GM21390 (cell line): ENCODE data around the gene RFC2.
A peak's percentile ranks its signal among the peaks of the same experiment; 100 is the strongest.
"Not testable (repeated sequence)": the region's sequence is repeated elsewhere in the genome, so short reads cannot be mapped to it uniquely, and the experiment has no call there.

ENCODE experiments used
- ATAC-seq: cut with Tn5 transposase; IDR thresholded peaks from one replicate; pipeline ENCODE4 v1.9.1; 2021; ENCODE audit not compliant: unreplicated experiment

Gene RFC2

GRCh38 chr7:74220229-74220628 is 34.0 kb downstream of the RFC2 start:
- ATAC-seq, result no peak

GRCh38 chr7:74219416-74219815 is 34.8 kb downstream of the RFC2 start:
- no peak for ATAC-seq

- ATAC-seq, result no peak
Observed at GRCh38 chr7:74218343-74218698, 35.9 kb downstream of the RFC2 start.

GRCh38 chr7:74217455-74218342 is 36.5 kb downstream of the RFC2 start:
- ATAC-seq, result peak; percentile 52

- no peak for ATAC-seq
Observed at GRCh38 chr7:74216361-74216761, 37.8 kb downstream of the RFC2 start.

GRCh38 chr7:74215921-74216320 is 38.3 kb downstream of the RFC2 start:
- ATAC-seq, result no peak

GRCh38 chr7:74214816-74215630 is 39.2 kb downstream of the RFC2 start:
- no peak for ATAC-seq

- ATAC-seq, result no peak
Observed at GRCh38 chr7:74212661-74213060, 41.5 kb downstream of the RFC2 start.

GRCh38 chr7:74208241-74208640 is 46.0 kb downstream of the RFC2 start:
- ATAC-seq, result not testable (repeated sequence)

GRCh38 chr7:74207586-74207985 is 46.6 kb downstream of the RFC2 start:
- ATAC-seq, result no peak

- ATAC-seq, result peak; percentile 39
Observed at GRCh38 chr7:74206589-74207120, 47.5 kb downstream of the RFC2 start.

- ATAC-seq, result not testable (repeated sequence)
Observed at GRCh38 chr7:74206052-74206451, 48.1 kb downstream of the RFC2 start.

GRCh38 chr7:74203956-74204618 is 50.1 kb downstream of the RFC2 start:
- ATAC-seq, result no peak

- ATAC-seq, result no peak
Observed at GRCh38 chr7:74202841-74203556, 51.2 kb downstream of the RFC2 start.

GRCh38 chr7:74199551-74200355 is 54.4 kb downstream of the RFC2 start:
- no peak for ATAC-seq

GRCh38 chr7:74197449-74198124 is 56.6 kb downstream of the RFC2 start:
- no peak for ATAC-seq

GRCh38 chr7:74195968-74196654 is 58.1 kb downstream of the RFC2 start:
- ATAC-seq, result not testable (repeated sequence)

- ATAC-seq, result not testable (repeated sequence)
Observed at GRCh38 chr7:74195139-74195860, 58.9 kb downstream of the RFC2 start.
